NCI-H748 treated with DMSO at 0.1 percent for 48 hours (cell line): ENCODE measurements around the gene KRT15.

Experiments
- DNase-seq: peaks from one replicate; lab custom pipeline; 2025; lab: John Stamatoyannopoulos, UW

Gene KRT15

GRCh38 chr17:41524261-41524660 is 5.6 kb upstream of the KRT15 start:
- DNase-seq: no peak

- DNase-seq: no peak
Measured at GRCh38 chr17:41523787-41524186, 5.1 kb upstream of the KRT15 start.

- no peak for DNase-seq
Measured at GRCh38 chr17:41523225-41523593, 4.5 kb upstream of the KRT15 start.

- DNase-seq: no peak
Measured at GRCh38 chr17:41522301-41523224, 3.9 kb upstream of the KRT15 start.

- no peak for DNase-seq
Measured at GRCh38 chr17:41521574-41522261, 3.0 kb upstream of the KRT15 start.

- peak; percentile 92 for DNase-seq
Measured at GRCh38 chr17:41520821-41521521, 2.3 kb upstream of the KRT15 start.

GRCh38 chr17:41519501-41520224 is 973 bp upstream of the KRT15 start:
- peak; percentile 46 for DNase-seq

- DNase-seq: no peak
Measured at GRCh38 chr17:41518031-41518430, 659 bp downstream of the KRT15 start.

GRCh38 chr17:41516830-41517283 is 1.8 kb downstream of the KRT15 start:
- no peak for DNase-seq

GRCh38 chr17:41516147-41516829 is 2.4 kb downstream of the KRT15 start:
- DNase-seq: no peak

- DNase-seq: peak; percentile 86
Measured at GRCh38 chr17:41513168-41513547, 5.5 kb downstream of the KRT15 start.

- no peak for DNase-seq
Measured at GRCh38 chr17:41512546-41513167, 6.0 kb downstream of the KRT15 start.

- DNase-seq: no peak
Measured at GRCh38 chr17:41511716-41512115, 7.0 kb downstream of the KRT15 start.

GRCh38 chr17:41511116-41511515 is 7.6 kb downstream of the KRT15 start:
- peak; percentile 62 for DNase-seq

GRCh38 chr17:41510251-41511065 is 8.2 kb downstream of the KRT15 start:
- peak; percentile 62 for DNase-seq

GRCh38 chr17:41507315-41507880 is 11.3 kb downstream of the KRT15 start:
- DNase-seq: no peak

GRCh38 chr17:41505809-41506767 is 12.6 kb downstream of the KRT15 start:
- DNase-seq: no peak

- no peak for DNase-seq
Measured at GRCh38 chr17:41505007-41505808, 13.5 kb downstream of the KRT15 start, which contains the start of gene KRT13. Gene KRT13, minus strand, starts transcription at chr17:41505612. Its CDS starts 62 bp downstream, at chr17:41505550.
